ENCODE results near the gene NCEH1.

The NCEH1 gene

GRCh38 chr3:172586436-172586835 is 124.4 kb downstream of the NCEH1 start:
- Histone ChIP-seq H3K4me2 (ENCODE audit: low read length) (no peak overlapping the region), H3K4me1 (ENCODE audit: control insufficient read depth, low read length) (no peaks in the 10 kb centered on the region), H3K4me3 (ENCODE audit: low read length) (no peak overlapping the region), H3K27me3 (ENCODE audit: control insufficient read depth, low read length) (peaks cover 6% of the 10 kb centered on the region; the same call in 1 of the 2 replicates), H3K79me2 (ENCODE audit: control insufficient read depth, low read length) (no peaks in the 10 kb centered on the region), H3K36me3 (ENCODE audit: control insufficient read depth, low read length) (no peaks in the 10 kb centered on the region), H3K9me2 (replicated peaks; ENCODE audit: control insufficient read depth, low read length) (no peaks in the 10 kb centered on the region), H3K9me3 (ENCODE audit: control insufficient read depth, insufficient read depth, low read length) (no peaks in the 10 kb centered on the region), H3K27ac (ENCODE audit: low read depth, low read length) (no peak overlapping the region), H4K20me1 (ENCODE audit: control insufficient read depth, insufficient read depth, low read depth, low read length) (no peaks in the 10 kb centered on the region), H3F3A (ENCODE audit: control insufficient read depth, insufficient read depth) (no peaks in the 10 kb centered on the region)
- TF ChIP-seq, protein P1, sequence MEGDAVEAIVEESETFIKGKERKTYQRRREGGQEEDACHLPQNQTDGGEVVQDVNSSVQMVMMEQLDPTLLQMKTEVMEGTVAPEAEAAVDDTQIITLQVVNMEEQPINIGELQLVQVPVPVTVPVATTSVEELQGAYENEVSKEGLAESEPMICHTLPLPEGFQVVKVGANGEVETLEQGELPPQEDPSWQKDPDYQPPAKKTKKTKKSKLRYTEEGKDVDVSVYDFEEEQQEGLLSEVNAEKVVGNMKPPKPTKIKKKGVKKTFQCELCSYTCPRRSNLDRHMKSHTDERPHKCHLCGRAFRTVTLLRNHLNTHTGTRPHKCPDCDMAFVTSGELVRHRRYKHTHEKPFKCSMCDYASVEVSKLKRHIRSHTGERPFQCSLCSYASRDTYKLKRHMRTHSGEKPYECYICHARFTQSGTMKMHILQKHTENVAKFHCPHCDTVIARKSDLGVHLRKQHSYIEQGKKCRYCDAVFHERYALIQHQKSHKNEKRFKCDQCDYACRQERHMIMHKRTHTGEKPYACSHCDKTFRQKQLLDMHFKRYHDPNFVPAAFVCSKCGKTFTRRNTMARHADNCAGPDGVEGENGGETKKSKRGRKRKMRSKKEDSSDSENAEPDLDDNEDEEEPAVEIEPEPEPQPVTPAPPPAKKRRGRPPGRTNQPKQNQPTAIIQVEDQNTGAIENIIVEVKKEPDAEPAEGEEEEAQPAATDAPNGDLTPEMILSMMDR (IDR thresholded peaks at IDR 0.05; ENCODE audit: low read depth, low read length, poor library complexity, severe bottlenecking): no peak
- TF ChIP-seq EZH2phosphoT487 (IDR thresholded peaks at IDR 0.05; ENCODE audit: borderline replicate concordance, low read length): no peak

DNA sequence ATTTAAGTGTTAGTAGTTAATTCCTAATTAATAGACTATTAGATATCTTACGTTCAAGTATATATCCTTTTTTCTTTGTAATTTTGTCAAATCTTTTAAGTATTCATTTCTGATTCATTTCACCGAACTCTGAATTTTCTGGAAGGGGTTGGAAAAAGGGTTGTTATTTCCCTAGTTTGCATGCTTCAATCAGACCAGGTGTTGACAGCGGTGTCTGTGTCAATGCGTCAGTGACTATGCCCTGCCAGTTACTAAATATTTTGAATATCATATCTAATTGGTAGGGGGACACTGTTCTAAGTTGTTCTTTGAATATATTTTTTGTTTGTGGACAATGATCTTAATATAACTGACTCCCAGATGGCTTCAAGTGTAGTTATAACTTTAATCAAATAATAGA is 124.9 kb downstream of the NCEH1 start:
- no peaks in the 10 kb centered on the region for H3K36me3 ChIP-seq (ENCODE audit: control insufficient read depth, low read length)
- H3K27ac ChIP-seq (ENCODE audit: low read depth, low read length): no peak overlapping the region
- H3K9me2 ChIP-seq (replicated peaks; ENCODE audit: control insufficient read depth, low read length): no peaks in the 10 kb centered on the region
- no peaks in the 10 kb centered on the region for H3K79me2 ChIP-seq (ENCODE audit: control insufficient read depth, low read length)
- no peak overlapping the region for H3K4me3 ChIP-seq (ENCODE audit: low read length)
- H3F3A ChIP-seq (ENCODE audit: control insufficient read depth, insufficient read depth): no peaks in the 10 kb centered on the region
- H3K4me1 ChIP-seq (ENCODE audit: control insufficient read depth, low read length): no peaks in the 10 kb centered on the region
- no peak for TF ChIP-seq EZH2phosphoT487 (IDR thresholded peaks at IDR 0.05; ENCODE audit: borderline replicate concordance, low read length)
- TF ChIP-seq, protein P1 (IDR thresholded peaks at IDR 0.05; ENCODE audit: low read depth, low read length, poor library complexity, severe bottlenecking): no peak
- no peaks in the 10 kb centered on the region for H3K9me3 ChIP-seq (ENCODE audit: control insufficient read depth, insufficient read depth, low read length)
- peaks cover 6% of the 10 kb centered on the region; the same call in 1 of the 2 replicates for H3K27me3 ChIP-seq (ENCODE audit: control insufficient read depth, low read length)
- no peaks in the 10 kb centered on the region for H4K20me1 ChIP-seq (ENCODE audit: control insufficient read depth, insufficient read depth, low read depth, low read length)
- no peak overlapping the region for H3K4me2 ChIP-seq (ENCODE audit: low read length)

DNA sequence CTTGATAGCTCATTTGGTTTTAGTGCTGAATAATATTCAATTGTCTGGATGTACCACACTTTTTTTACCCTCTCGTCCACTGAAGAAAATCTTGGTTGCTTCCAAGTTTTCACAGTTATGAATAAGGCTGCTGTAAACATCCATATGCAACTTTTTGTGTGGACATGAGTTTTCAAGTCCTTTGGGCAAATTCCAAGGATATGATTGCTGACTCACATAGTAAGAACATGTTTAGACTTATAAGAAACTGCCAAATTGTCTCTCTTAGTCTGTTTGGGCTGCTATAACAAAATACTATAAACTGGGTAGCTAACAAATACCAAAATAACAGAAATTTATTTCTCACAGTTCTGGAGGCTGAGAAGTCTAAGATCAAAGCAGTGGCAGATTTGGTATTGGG is 128.2 kb downstream of the NCEH1 start:
- H3K27ac ChIP-seq (ENCODE audit: low read depth, low read length): no peak overlapping the region
- H3K4me1 ChIP-seq (ENCODE audit: control insufficient read depth, low read length): no peaks in the 10 kb centered on the region

GRCh38 chr3:172581757-172582166 is 129.1 kb downstream of the NCEH1 start:
- no peaks in the 10 kb centered on the region for H4K20me1 ChIP-seq (ENCODE audit: control insufficient read depth, insufficient read depth, low read depth, low read length)
- H3F3A ChIP-seq (ENCODE audit: control insufficient read depth, insufficient read depth): no peaks in the 10 kb centered on the region
- no peaks in the 10 kb centered on the region for H3K9me3 ChIP-seq (ENCODE audit: control insufficient read depth, insufficient read depth, low read length)
- H3K27me3 ChIP-seq (ENCODE audit: control insufficient read depth, low read length): peaks cover 5% of the 10 kb centered on the region; the same call in 1 of the 2 replicates
- no peaks in the 10 kb centered on the region for H3K4me1 ChIP-seq (ENCODE audit: control insufficient read depth, low read length)
- H3K9me2 ChIP-seq (replicated peaks; ENCODE audit: control insufficient read depth, low read length): no peaks in the 10 kb centered on the region
- H3K79me2 ChIP-seq (ENCODE audit: control insufficient read depth, low read length): no peaks in the 10 kb centered on the region
- H3K36me3 ChIP-seq (ENCODE audit: control insufficient read depth, low read length): no peaks in the 10 kb centered on the region
- H3K4me3 ChIP-seq (ENCODE audit: low read length): no peak overlapping the region
- no peak for TF ChIP-seq EZH2phosphoT487 (IDR thresholded peaks at IDR 0.05; ENCODE audit: borderline replicate concordance, low read length)
- TF ChIP-seq, protein P1 (IDR thresholded peaks at IDR 0.05; ENCODE audit: low read depth, low read length, poor library complexity, severe bottlenecking): no peak
- no peak overlapping the region for H3K4me2 ChIP-seq (ENCODE audit: low read length)
- H3K27ac ChIP-seq (ENCODE audit: low read depth, low read length): no peak overlapping the region

More for the DNA sequence above, 128.2 kb downstream of the NCEH1 start:
- H4K20me1 ChIP-seq (ENCODE audit: control insufficient read depth, insufficient read depth, low read depth, low read length): no peaks in the 10 kb centered on the region
- no peak overlapping the region for H3K4me2 ChIP-seq (ENCODE audit: low read length)
- H3K27me3 ChIP-seq (ENCODE audit: control insufficient read depth, low read length): peaks cover 6% of the 10 kb centered on the region; the same call in 1 of the 2 replicates
- no peaks in the 10 kb centered on the region for H3K9me3 ChIP-seq (ENCODE audit: control insufficient read depth, insufficient read depth, low read length)
- no peak overlapping the region for H3K4me3 ChIP-seq (ENCODE audit: low read length)
- H3F3A ChIP-seq (ENCODE audit: control insufficient read depth, insufficient read depth): no peaks in the 10 kb centered on the region
- TF ChIP-seq EZH2phosphoT487 (IDR thresholded peaks at IDR 0.05; ENCODE audit: borderline replicate concordance, low read length): no peak
- no peaks in the 10 kb centered on the region for H3K36me3 ChIP-seq (ENCODE audit: control insufficient read depth, low read length)
- no peaks in the 10 kb centered on the region for H3K79me2 ChIP-seq (ENCODE audit: control insufficient read depth, low read length)
- H3K9me2 ChIP-seq (replicated peaks; ENCODE audit: control insufficient read depth, low read length): no peaks in the 10 kb centered on the region

Measured in DOHH2 (cell line).